Suprapubic skin (tissue), 4 donors: Measurements from ENCODE around the gene SERINC5.

Source experiments
- CTCF ChIP-seq, 2 donors: fragments of 200-600 bp in 1 of 2; fragments of 450-650 bp in 1 of 2; sonication (generic) in 1 of 2; IDR thresholded peaks; one replicate each; pipeline ENCODE4 v1.5.1; 2016 to 2019; ENCODE audit warnings: antibody characterized with exemption in 2 of 2, mild to moderate bottlenecking in 1 of 2, moderate library complexity in 1 of 2
- POLR2A ChIP-seq, 2 donors: fragments of 450-650 bp; IDR thresholded peaks; one replicate each; pipeline ENCODE4 v1.6.1; 2017; ENCODE audit warnings: antibody characterized with exemption in 2 of 2, mild to moderate bottlenecking in 2 of 2, moderate library complexity in 2 of 2
- POLR2AphosphoS5 ChIP-seq, 3 donors: sonication (generic); formaldehyde crosslinking; IDR thresholded peaks; one replicate each; pipeline ENCODE4 v1.6.1; 2017; ENCODE audit warnings: antibody characterized with exemption in 3 of 3

GRCh38 chr5:80117446-80117845, 138.4 kb downstream of the SERINC5 start:
- no peak for TF ChIP-seq CTCF (IDR thresholded peaks at IDR 0.05)
- no peak for TF ChIP-seq POLR2A (IDR thresholded peaks at IDR 0.05)
- no peak for TF ChIP-seq POLR2AphosphoS5 (IDR thresholded peaks at IDR 0.05)
